HEK293T (cell line): ENCODE measurements around the gene TAS2R40.

Experiments used
- HDGF ChIP-seq: fragments of 450-650 bp; IDR thresholded peaks from 2 replicates; pipeline ENCODE4 v1.6.1; 2017; ENCODE audit warnings: antibody characterized with exemption, borderline replicate concordance
- NFRKB ChIP-seq: fragments of 450-650 bp; IDR thresholded peaks from 2 replicates; pipeline ENCODE4 v1.6.1; 2016; ENCODE audit warnings: mild to moderate bottlenecking, moderate library complexity
- TARDBP ChIP-seq: fragments of 450-650 bp; IDR thresholded peaks from 2 replicates; pipeline ENCODE4 v1.6.1; 2016

GRCh38 chr7:143261901-143262300 lies 40.1 kb downstream of the TAS2R40 start:
- TF ChIP-seq HDGF (no peak), TARDBP (no peak), NFRKB (no peak)
